ENCODE results near the gene SYVN1. TPM values are rescaled to one million over a fixed set of nuclear protein-coding genes. Genes with fewer than 3 reads are reported as not detected.
"Not testable (repeated sequence)": the region's sequence is repeated elsewhere in the genome, so short reads cannot be mapped to it uniquely, and the experiment has no call there.

SYVN1 gene
- polyA plus RNA-seq (ENCODE audit: insufficient read length), result 41.1 TPM

GRCh38 chr11:65134240-65134951 lies at the start of gene SYVN1:
Gene SYVN1, minus strand, starts transcription at chr11:65134519. Its CDS starts 918 bp downstream, at chr11:65133601.
- peak; percentile 94 for DNase-seq

GRCh38 chr11:65183201-65183891 lies 49.0 kb upstream of the SYVN1 start:
- no peak for DNase-seq

GRCh38 chr11:65182258-65183170 lies 48.2 kb upstream of the SYVN1 start:
- peak; percentile 22 for DNase-seq

- DNase-seq, result peak; percentile 52
These were observed 47.4 kb upstream of the SYVN1 start, which contains the start of gene CAPN1 for GRCh38 chr11:65181569-65182257. Gene CAPN1, plus strand, starts transcription at chr11:65181928. Its CDS starts 774 bp downstream, at chr11:65182702.

GRCh38 chr11:65180877-65181568 lies 46.7 kb upstream of the SYVN1 start:
- DNase-seq, result peak; percentile 70

GRCh38 chr11:65174571-65175010 lies 40.3 kb upstream of the SYVN1 start:
- not testable (repeated sequence) for DNase-seq

- DNase-seq, result no peak
These were observed 38.3 kb upstream of the SYVN1 start for GRCh38 chr11:65172600-65172999.

- no peak for DNase-seq
These were observed 35.8 kb upstream of the SYVN1 start, which contains the start of gene SPDYC for GRCh38 chr11:65170058-65170534. Gene SPDYC, plus strand, starts transcription at chr11:65170233. Its CDS starts 1,125 bp downstream, at chr11:65171358.

- DNase-seq, result no peak
These were observed 34.9 kb upstream of the SYVN1 start for GRCh38 chr11:65169164-65169641.

GRCh38 chr11:65167656-65168055 lies 33.3 kb upstream of the SYVN1 start:
- DNase-seq, result no peak

GRCh38 chr11:65166893-65167292 lies 32.6 kb upstream of the SYVN1 start:
- DNase-seq, result no peak

- no peak for DNase-seq
These were observed 31.3 kb upstream of the SYVN1 start for GRCh38 chr11:65165410-65166317.

GRCh38 chr11:65163684-65164083 lies 29.4 kb upstream of the SYVN1 start:
- DNase-seq, result no peak

GRCh38 chr11:65160643-65161042 lies 26.3 kb upstream of the SYVN1 start:
- no peak for DNase-seq

GRCh38 chr11:65159012-65159411 lies 24.7 kb upstream of the SYVN1 start:
- DNase-seq, result no peak

GRCh38 chr11:65157336-65157735 lies 23.0 kb upstream of the SYVN1 start:
- DNase-seq, result no peak

GRCh38 chr11:65156926-65157325 lies 22.6 kb upstream of the SYVN1 start:
- no peak for DNase-seq

- no peak for DNase-seq
These were observed 21.9 kb upstream of the SYVN1 start for GRCh38 chr11:65156256-65156655.

GRCh38 chr11:65152122-65152521 lies 17.8 kb upstream of the SYVN1 start:
- no peak for DNase-seq

GRCh38 chr11:65151331-65151899 lies 17.1 kb upstream of the SYVN1 start:
- no peak for DNase-seq

Measured in hindlimb muscle (tissue), 1 donor.